Stimulated activated naive CD8-positive, alpha-beta T cell treated with anti-CD3 and anti-CD28 coated beads, Interleukin-15, amount 100 ng/mL, for 72 hours (primary cell): Measurements from ENCODE around the gene IFI30.
"Not testable (repeated sequence)": the region's sequence is repeated elsewhere in the genome, so short reads cannot be mapped to it uniquely, and the experiment has no call there.

Source experiments
- ATAC-seq: fragments of 150-1000 bp; cut with Tn5 transposase; 2 replicates; pipeline ENCODE4 v1.10.0; 2021; ENCODE audit warnings: mild to moderate bottlenecking, moderate library complexity
- DNase-seq, 2 donors: peaks; one replicate each; pipeline ENCODE4 v3.0.0; 2021 to 2022
- H3K27ac Mint-ChIP-seq, 2 donors: one replicate each; pipeline ENCODE4 v1.8.0; 2022; ENCODE audit warnings: mild to moderate bottlenecking in 2 of 2, mixed read lengths in 2 of 2, moderate library complexity in 2 of 2
- H3K27me3 Mint-ChIP-seq: one replicate; pipeline ENCODE4 v1.8.0; 2022; ENCODE audit warnings: mixed read lengths
- H3K4me1 Mint-ChIP-seq: one replicate; pipeline ENCODE4 v1.8.0; 2022; ENCODE audit warnings: mild to moderate bottlenecking, mixed read lengths
- H3K4me3 Mint-ChIP-seq, 2 donors: one replicate each; pipeline ENCODE4 v1.8.0; 2022; ENCODE audit warnings: mild to moderate bottlenecking in 2 of 2, mixed read lengths in 2 of 2, moderate library complexity in 1 of 2
- H3K9me3 Mint-ChIP-seq, 2 donors: one replicate each; pipeline ENCODE4 v1.8.0; 2022; ENCODE audit warnings: mixed read lengths in 2 of 2

Gene IFI30

GRCh38 chr19:18144906-18145305, 28.7 kb upstream of the IFI30 start:
- Mint-ChIP-seq H3K27me3 (no peaks in the 10 kb centered on the region), H3K27ac (no peak overlapping the region), H3K4me1 (no peaks in the 10 kb centered on the region), H3K4me3 (no peak overlapping the region), H3K9me3 (peaks cover 0 to 6% of the 10 kb centered on the region in 2 donors)
- no peak for DNase-seq
- ATAC-seq: no peak

- Mint-ChIP-seq H3K27ac (no peak overlapping the region), H3K4me3 (no peak overlapping the region), H3K9me3 (peaks cover 0 to 2% of the 10 kb centered on the region in 2 donors), H3K4me1 (no peaks in the 10 kb centered on the region), H3K27me3 (no peaks in the 10 kb centered on the region)
- no peak for ATAC-seq
- DNase-seq: no peak
Observed at GRCh38 chr19:18145391-18145999, 28.1 kb upstream of the IFI30 start.

GRCh38 chr19:18147396-18147795, 26.2 kb upstream of the IFI30 start:
- Mint-ChIP-seq H3K27ac (no peak overlapping the region), H3K4me3 (no peak overlapping the region), H3K4me1 (peaks cover 15% of the 10 kb centered on the region), H3K9me3 (no peaks in the 10 kb centered on the region), H3K27me3 (no peaks in the 10 kb centered on the region)
- ATAC-seq: no peak
- no peak for DNase-seq

GRCh38 chr19:18149596-18149975, 24.0 kb upstream of the IFI30 start:
- H3K27me3 Mint-ChIP-seq: no peaks in the 10 kb centered on the region
- ATAC-seq: no peak
- H3K4me1 Mint-ChIP-seq: peaks cover 27% of the 10 kb centered on the region
- H3K27ac Mint-ChIP-seq: no peak overlapping the region
- H3K9me3 Mint-ChIP-seq: no peaks in the 10 kb centered on the region
- DNase-seq: no peak
- no peak overlapping the region for H3K4me3 Mint-ChIP-seq

- H3K27ac Mint-ChIP-seq: peak overlapping the region; percentile 97 to 99
- peaks cover 36% of the 10 kb centered on the region for H3K4me1 Mint-ChIP-seq
- no peaks in the 10 kb centered on the region for H3K27me3 Mint-ChIP-seq
- H3K9me3 Mint-ChIP-seq: no peaks in the 10 kb centered on the region
- ATAC-seq (no peak), DNase-seq (no peak)
- H3K4me3 Mint-ChIP-seq: peak overlapping the region; percentile 88 to 93
Observed at GRCh38 chr19:18150776-18151624, 22.6 kb upstream of the IFI30 start.

- peak; percentile 99 for DNase-seq
- ATAC-seq: peak; percentile 80
- Mint-ChIP-seq H3K27me3 (no peaks in the 10 kb centered on the region), H3K4me3 (peak overlapping the region; percentile 88 to 93), H3K9me3 (no peaks in the 10 kb centered on the region), H3K27ac (peak overlapping the region; percentile 97 to 99), H3K4me1 (peaks cover 45% of the 10 kb centered on the region)
Observed at GRCh38 chr19:18152442-18152816, 21.2 kb upstream of the IFI30 start.

GRCh38 chr19:18152817-18153555, 20.6 kb upstream of the IFI30 start, which contains the start of gene PIK3R2:
PIK3R2 (plus strand) TSS chr19:18153163; CDS start chr19:18155880, 2,717 bp downstream.
- Mint-ChIP-seq H3K4me3 (peak within 1 kb of the TSS; percentile 88 to 93), H3K9me3 (no peaks in the 10 kb centered on the region), H3K4me1 (peaks cover 49% of the 10 kb centered on the region), H3K27me3 (no peaks in the 10 kb centered on the region), H3K27ac (peak within 1 kb of the TSS; percentile 97 to 99)
- ATAC-seq: peak; percentile 92
- DNase-seq: peak; percentile 100

GRCh38 chr19:18153556-18154134, 20.0 kb upstream of the IFI30 start:
- Mint-ChIP-seq H3K4me3 (peak overlapping the region; percentile 88 to 93), H3K9me3 (no peaks in the 10 kb centered on the region), H3K27me3 (no peaks in the 10 kb centered on the region), H3K27ac (peak overlapping the region; percentile 92), H3K4me1 (peaks cover 49% of the 10 kb centered on the region)
- DNase-seq (peak; percentile 20 to 38), ATAC-seq (no peak)

GRCh38 chr19:18155095-18156087, 18.2 kb upstream of the IFI30 start:
- Mint-ChIP-seq H3K9me3 (no peaks in the 10 kb centered on the region), H3K4me3 (peak overlapping the region in 1 of 2 donors; percentile 88), H3K4me1 (peaks cover 52% of the 10 kb centered on the region), H3K27ac (no peak overlapping the region), H3K27me3 (no peaks in the 10 kb centered on the region)
- DNase-seq (no peak), ATAC-seq (no peak)

- no peak overlapping the region for H3K4me3 Mint-ChIP-seq
- ATAC-seq: no peak
- H3K27me3 Mint-ChIP-seq: no peaks in the 10 kb centered on the region
- no peak overlapping the region for H3K27ac Mint-ChIP-seq
- no peaks in the 10 kb centered on the region for H3K9me3 Mint-ChIP-seq
- DNase-seq: no peak
- peaks cover 55% of the 10 kb centered on the region for H3K4me1 Mint-ChIP-seq
Observed at GRCh38 chr19:18156268-18156667, 17.3 kb upstream of the IFI30 start.

GRCh38 chr19:18156841-18157464, 16.7 kb upstream of the IFI30 start:
- Mint-ChIP-seq H3K27me3 (no peaks in the 10 kb centered on the region), H3K9me3 (no peaks in the 10 kb centered on the region), H3K4me1 (peaks cover 53% of the 10 kb centered on the region), H3K27ac (no peak overlapping the region), H3K4me3 (no peak overlapping the region)
- DNase-seq: no peak
- no peak for ATAC-seq

GRCh38 chr19:18157465-18158063, 16.0 kb upstream of the IFI30 start:
- H3K9me3 Mint-ChIP-seq: no peaks in the 10 kb centered on the region
- H3K27ac Mint-ChIP-seq: no peak overlapping the region
- ATAC-seq: no peak
- peaks cover 50% of the 10 kb centered on the region for H3K4me1 Mint-ChIP-seq
- no peaks in the 10 kb centered on the region for H3K27me3 Mint-ChIP-seq
- no peak overlapping the region for H3K4me3 Mint-ChIP-seq
- DNase-seq: no peak

GRCh38 chr19:18158467-18158866, 15.1 kb upstream of the IFI30 start:
- H3K27me3 Mint-ChIP-seq: no peaks in the 10 kb centered on the region
- no peak overlapping the region for H3K4me3 Mint-ChIP-seq
- no peak for DNase-seq
- no peak for ATAC-seq
- no peak overlapping the region for H3K27ac Mint-ChIP-seq
- H3K9me3 Mint-ChIP-seq: no peaks in the 10 kb centered on the region
- H3K4me1 Mint-ChIP-seq: peaks cover 50% of the 10 kb centered on the region

- peaks cover 44% of the 10 kb centered on the region for H3K4me1 Mint-ChIP-seq
- not testable (repeated sequence) for DNase-seq, H3K9me3 Mint-ChIP-seq, H3K4me3 Mint-ChIP-seq, ATAC-seq, H3K27ac Mint-ChIP-seq, H3K27me3 Mint-ChIP-seq
Observed at GRCh38 chr19:18159059-18159616, 14.5 kb upstream of the IFI30 start.
